ENCODE data around the gene TEX2. TPM values are rescaled to one million over a fixed set of nuclear protein-coding genes. Genes with fewer than 3 reads are reported as not detected.
"Not testable (repeated sequence)": the region's sequence is repeated elsewhere in the genome, so short reads cannot be mapped to it uniquely, and the experiment has no call there.

Gene TEX2
- total RNA-seq, 6 experiments from 2014 or later, result 29.1 to 46.6 (median 33.7) TPM

DNA sequence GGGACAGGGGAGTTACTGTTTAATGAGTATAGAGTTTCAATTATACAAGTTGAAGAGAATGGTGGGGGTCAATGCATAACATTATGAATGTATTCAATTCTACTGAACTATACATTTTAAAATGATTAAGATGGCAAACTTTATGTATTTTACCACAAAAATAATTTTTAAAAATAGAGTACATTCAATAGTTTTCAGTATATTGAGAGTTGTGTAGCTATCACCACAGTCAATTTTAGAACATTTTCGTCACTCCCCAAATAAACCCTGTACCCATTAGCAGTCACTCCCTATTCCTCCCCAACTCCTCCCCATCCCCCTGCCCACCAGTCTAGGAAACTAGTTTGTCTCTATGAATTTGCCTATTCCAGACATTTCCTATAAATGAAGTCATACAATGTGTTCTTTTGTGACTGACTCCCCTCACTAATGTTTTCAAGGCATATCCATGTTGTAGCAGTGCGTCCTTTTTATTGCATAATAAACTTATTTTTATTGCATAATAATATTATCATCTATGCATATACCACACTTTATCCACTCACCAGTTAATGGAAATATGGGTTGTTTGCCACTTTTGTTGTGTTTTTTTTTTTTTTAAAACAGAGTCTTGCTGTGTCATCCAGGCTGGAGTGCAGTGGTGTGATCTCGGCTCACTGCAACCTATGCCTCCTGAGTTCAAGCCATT lies 80.6 kb downstream of the TEX2 start:
- Histone ChIP-seq H3K9me3 (no peaks in the 10 kb centered on the region), H3K4me1 (peaks cover 0 to 42% (median 17%) of the 10 kb centered on the region in 4 donors), H3K27ac (no peak overlapping the region), H3K36me3 (no peaks in the 10 kb centered on the region), H3K27me3 (no peaks in the 10 kb centered on the region), H3K4me3 (no peak overlapping the region)
- TF ChIP-seq POLR2A (IDR thresholded peaks at IDR 0.05), result no peak
- no peak for TF ChIP-seq CTCF (IDR thresholded peaks at IDR 0.05)
- ATAC-seq (no peak), DNase-seq (no peak)
- intact Hi-C loops (cut with DNase I), result no loop called here
- WGBS (ENCODE audit: insufficient coverage, low coverage, low lambda C conversion rate, missing lambda C conversion rate), result 81% methylated on average over 3 of the region's 3 CpGs

DNA sequence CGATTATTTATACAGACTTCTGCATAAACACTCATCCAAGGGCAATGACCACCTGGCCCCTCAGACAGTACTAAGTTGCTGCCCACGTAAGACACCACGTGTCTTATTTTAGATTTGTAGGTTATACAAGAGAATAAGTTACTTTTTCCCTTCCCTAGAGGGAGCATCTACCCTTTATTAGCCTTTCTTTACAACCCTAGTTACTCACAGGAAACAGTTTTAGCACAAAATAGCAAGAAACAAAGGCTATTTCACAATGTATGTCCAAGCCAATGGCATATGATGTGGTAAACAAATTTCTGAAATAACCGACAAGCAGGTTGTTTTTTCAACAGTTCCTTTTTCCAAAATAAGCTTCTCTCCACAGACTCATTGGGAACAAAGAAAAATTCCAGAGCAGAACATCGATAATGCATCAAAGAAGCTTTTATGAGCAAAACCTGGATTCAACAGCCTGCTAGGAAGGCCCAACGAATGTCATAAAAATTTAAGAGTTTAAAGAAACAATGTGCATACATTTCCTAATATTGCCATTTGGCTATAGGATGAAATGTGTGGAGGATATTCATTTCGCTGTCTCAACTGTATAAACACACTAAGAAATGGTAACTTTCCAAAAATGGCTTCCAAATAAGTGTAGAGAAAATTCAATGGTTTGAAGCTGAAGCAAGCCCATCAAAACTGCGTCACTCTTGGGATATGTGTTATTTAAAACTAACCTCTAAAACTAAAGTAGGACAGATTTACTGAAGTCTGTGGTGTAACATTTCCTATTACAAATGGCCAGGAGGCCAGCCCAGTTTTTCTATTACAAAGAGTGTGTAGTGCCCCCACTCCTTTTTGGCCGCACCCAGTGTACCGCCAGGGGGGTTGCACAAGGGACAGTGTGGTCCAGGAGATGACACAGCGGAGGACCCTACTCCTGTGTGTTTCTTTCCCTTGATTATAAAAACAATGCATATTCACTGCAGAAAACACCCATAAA lies 82.7 kb downstream of the TEX2 start:
- no peaks in the 10 kb centered on the region for H3K27me3 ChIP-seq
- WGBS (ENCODE audit: insufficient coverage, low coverage, low lambda C conversion rate, missing lambda C conversion rate), result 55% methylated on average over 11 of the region's 11 CpGs
- DNase-seq (no peak), ATAC-seq (no peak)
- TF ChIP-seq CTCF (IDR thresholded peaks at IDR 0.05) (no peak), POLR2A (IDR thresholded peaks at IDR 0.05) (no peak)
- H3K9me3 ChIP-seq, result no peaks in the 10 kb centered on the region
- intact Hi-C loops (cut with DNase I), result no loop called here
- H3K4me1 ChIP-seq, result peaks cover 0 to 43% (median 18%) of the 10 kb centered on the region in 4 donors
- no peak overlapping the region for H3K27ac ChIP-seq
- peaks cover 0 to under 1% (median 0%) of the 10 kb centered on the region in 4 donors for H3K36me3 ChIP-seq
- no peak overlapping the region for H3K4me3 ChIP-seq

DNA sequence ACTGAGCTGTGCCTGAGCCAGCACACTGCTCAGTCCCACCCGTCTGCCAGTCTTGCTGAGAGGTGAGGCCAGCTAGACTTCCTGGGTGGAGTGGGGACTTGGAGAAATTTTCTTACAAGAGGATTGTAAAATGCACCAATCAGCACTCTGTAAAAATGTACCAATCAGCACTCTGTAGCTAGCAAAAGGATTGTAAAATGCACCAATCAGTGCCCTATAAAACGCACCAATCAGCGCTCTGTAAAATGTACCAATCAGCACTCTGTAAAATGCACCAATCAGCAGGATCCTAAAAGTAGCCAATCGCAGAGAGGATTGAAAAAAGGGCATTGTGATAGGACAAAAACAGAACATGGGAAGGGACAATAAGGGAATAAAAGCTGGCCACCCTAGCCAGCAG lies 84.0 kb downstream of the TEX2 start:
- H3K27me3 ChIP-seq; H3K4me3 ChIP-seq; H3K9me3 ChIP-seq; DNase-seq; ATAC-seq; intact Hi-C loops (cut with DNase I); H3K36me3 ChIP-seq: not testable (repeated sequence)
- peak overlapping the region in 1 of 3 donors; percentile 64 for H3K27ac ChIP-seq
- peaks cover 0 to 52% (median 17%) of the 10 kb centered on the region in 4 donors for H3K4me1 ChIP-seq
- 97% methylated on average over 3 of the region's 4 CpGs for WGBS (ENCODE audit: insufficient coverage, low coverage, low lambda C conversion rate, missing lambda C conversion rate)

DNA sequence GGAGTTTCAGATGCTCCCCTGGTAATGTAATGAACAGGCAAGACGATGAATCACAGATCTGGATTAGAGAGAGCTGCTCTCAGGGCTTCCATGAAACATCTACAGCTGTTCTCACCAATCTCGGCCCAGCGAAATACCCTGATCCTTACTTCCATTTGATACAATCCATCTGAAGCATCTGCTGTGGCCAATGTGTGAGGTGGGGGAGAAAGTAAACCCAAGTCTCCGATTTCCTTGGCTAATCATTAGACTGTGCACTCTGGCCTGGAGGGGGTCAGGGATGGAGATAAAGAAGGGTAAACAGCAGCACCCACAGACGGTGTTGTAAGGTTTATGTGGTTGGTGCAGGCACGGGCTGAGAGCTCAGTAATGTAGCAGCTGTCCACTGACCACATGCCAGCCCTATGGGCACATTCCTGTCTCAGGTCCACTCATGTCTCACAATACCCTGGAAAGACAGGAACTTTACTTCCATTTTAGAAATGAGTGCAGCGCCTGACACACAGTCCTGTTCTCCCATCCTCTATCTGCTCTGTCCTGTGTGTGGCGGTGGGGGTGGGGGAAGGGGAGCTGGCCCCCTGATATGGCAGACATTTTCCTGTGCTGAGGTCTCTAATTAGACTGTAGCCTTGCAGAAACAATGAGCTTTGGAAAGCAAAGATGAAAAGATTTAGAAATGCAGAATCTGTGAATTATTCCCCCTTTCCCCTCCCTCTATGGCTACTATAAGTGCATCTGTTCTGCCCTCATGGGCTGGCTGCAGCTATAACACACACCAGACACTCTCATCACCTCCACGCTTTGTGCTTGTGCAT lies 84.8 kb downstream of the TEX2 start:
- ATAC-seq, result peak; percentile 84 to 94 (median 90)
- peaks cover 0 to 4% (median 0%) of the 10 kb centered on the region in 4 donors for H3K36me3 ChIP-seq
- 39% methylated on average over 7 of the region's 9 CpGs for WGBS (ENCODE audit: insufficient coverage, low coverage, low lambda C conversion rate, missing lambda C conversion rate)
- intact Hi-C loops (cut with DNase I), result no loop called here
- no peak for TF ChIP-seq CTCF (IDR thresholded peaks at IDR 0.05)
- peak; percentile 21 for TF ChIP-seq POLR2A (IDR thresholded peaks at IDR 0.05)
- peak overlapping the region in 2 of 3 donors; percentile 32 to 64 for H3K27ac ChIP-seq
- no peaks in the 10 kb centered on the region for H3K9me3 ChIP-seq
- no peaks in the 10 kb centered on the region for H3K27me3 ChIP-seq
- no peak overlapping the region for H3K4me3 ChIP-seq
- DNase-seq, result peak; percentile 66 to 90 (median 86)
- peaks cover 0 to 60% (median 17%) of the 10 kb centered on the region in 4 donors for H3K4me1 ChIP-seq
